GM12873 (cell line): ENCODE data around the gene SYT1.

Experiments used
- TF ChIP-seq, protein P1 (sequence below): IDR thresholded peaks from 2 replicates; pipeline ENCODE4 v1.5.1; 2012; ENCODE audit warnings: low read depth, mild to moderate bottlenecking, moderate library complexity, low read length, control low read depth; ENCODE audit not compliant: insufficient read depth; ENCODE audit errors: missing control alignments

SYT1 gene

DNA sequence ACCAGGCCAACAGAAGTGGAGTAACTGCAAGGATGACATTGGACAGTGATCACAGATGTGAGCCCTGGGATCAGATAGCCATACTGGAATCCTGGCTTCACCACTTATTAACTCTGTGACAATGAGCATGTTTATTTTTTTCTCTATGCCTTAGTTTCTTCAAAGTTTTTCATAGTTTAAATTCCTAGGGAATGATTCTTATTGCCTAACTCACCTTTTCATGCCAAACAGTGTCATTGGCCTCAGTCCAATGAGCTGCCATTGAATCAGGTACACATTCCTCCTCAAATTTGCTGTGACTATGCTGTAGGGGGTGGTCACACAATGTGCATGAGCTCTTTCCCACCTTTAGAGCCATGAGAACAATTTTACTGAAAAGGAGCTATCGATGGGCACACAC is 342.3 kb downstream of the SYT1 start:
- TF ChIP-seq, protein P1, sequence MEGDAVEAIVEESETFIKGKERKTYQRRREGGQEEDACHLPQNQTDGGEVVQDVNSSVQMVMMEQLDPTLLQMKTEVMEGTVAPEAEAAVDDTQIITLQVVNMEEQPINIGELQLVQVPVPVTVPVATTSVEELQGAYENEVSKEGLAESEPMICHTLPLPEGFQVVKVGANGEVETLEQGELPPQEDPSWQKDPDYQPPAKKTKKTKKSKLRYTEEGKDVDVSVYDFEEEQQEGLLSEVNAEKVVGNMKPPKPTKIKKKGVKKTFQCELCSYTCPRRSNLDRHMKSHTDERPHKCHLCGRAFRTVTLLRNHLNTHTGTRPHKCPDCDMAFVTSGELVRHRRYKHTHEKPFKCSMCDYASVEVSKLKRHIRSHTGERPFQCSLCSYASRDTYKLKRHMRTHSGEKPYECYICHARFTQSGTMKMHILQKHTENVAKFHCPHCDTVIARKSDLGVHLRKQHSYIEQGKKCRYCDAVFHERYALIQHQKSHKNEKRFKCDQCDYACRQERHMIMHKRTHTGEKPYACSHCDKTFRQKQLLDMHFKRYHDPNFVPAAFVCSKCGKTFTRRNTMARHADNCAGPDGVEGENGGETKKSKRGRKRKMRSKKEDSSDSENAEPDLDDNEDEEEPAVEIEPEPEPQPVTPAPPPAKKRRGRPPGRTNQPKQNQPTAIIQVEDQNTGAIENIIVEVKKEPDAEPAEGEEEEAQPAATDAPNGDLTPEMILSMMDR: no peak

DNA sequence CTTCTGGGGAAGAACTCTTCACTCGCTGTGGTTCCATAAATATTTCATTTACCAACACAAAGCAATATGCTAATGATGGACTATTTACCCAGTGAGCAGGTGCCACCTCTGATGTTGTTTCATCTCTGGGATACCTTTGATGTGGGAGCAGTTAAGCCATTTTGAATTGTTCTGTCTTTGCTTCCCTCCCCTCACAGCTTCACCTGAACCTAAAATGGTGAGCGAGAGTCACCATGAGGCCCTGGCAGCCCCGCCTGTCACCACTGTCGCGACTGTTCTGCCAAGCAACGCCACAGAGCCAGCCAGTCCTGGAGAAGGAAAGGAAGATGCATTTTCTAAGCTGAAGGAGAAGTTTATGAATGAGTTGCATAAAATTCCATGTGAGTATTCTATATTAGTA is 352.7 kb downstream of the SYT1 start:
- TF ChIP-seq, protein P1: no peak

DNA sequence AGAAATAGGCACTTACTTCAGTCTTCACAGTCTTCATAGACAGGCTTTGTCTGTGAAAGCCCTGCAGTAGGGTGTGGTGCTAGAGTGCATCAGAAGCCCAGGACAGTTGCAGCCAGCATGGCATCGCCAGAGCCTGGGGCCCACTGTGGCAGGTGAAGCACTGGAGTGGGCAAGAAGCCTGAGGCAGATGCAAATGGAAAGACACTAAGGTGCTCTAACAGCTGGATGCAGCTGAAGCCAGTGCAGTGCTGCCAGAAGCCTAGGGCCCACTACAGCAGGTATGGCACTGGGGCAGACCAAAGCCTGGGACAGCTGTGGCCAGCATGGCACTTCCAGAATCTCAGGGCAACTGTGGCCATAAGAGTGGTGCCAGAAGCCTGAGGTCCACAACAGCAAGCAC is 358.6 kb downstream of the SYT1 start:
- TF ChIP-seq, protein P1: no peak

DNA sequence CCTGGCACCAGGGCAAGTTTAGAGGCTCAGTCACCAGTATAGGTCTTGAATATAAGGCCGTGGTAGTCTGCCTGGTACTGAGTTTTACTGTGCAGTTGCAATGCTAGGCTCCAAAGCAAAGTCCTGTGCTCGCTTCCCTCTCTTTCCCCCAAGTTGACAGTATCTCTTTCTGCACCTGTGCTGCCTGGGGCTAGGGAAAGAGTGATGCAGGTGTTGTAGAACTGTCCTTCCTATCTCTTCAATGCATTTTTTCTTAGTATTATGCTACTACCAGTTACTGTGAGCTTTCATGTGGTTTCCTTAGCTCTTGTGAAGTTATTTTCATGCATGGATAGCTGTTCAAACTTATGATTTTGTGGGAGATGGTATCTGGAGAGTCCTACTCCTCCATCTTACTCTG is 359.2 kb downstream of the SYT1 start:
- TF ChIP-seq, protein P1: no peak

DNA sequence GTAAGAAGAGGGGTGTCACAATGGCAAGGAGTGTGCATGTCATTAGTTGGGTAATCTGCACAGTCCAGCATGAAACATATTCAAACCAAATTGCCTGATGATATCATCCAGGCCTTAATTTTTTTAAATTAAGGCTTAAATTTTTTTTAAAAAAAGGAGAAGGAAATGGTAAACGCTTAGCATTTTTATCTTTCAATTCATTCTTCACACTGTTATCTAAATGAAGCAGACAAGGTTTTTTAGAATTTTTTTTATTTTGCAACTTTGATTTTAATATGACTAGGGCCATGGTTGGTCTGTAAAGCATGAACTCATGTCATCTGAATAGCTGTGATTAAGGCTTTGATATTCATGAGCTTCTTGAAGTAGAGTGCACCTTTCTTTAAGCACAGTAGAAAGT is 362.5 kb downstream of the SYT1 start:
- TF ChIP-seq, protein P1: no peak

DNA sequence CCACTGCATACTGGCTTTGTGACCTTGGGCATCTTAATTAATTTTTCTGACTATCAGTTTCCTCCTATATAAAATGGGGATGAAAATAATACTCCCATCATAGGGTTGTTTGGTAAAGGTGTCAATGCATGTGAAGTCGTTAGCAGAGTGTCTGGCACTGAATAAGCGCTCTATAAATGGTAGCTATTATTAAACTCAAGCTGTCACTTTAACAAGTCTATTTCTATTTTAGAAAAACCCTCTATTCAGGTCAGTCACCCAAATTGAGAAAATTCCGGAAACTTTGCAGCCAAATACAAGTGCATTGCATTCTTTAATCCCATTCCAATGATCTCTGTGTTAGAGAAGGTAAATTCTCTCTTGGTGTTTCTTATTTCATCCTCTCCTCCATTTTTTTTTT is 363.1 kb downstream of the SYT1 start:
- TF ChIP-seq, protein P1: no peak

DNA sequence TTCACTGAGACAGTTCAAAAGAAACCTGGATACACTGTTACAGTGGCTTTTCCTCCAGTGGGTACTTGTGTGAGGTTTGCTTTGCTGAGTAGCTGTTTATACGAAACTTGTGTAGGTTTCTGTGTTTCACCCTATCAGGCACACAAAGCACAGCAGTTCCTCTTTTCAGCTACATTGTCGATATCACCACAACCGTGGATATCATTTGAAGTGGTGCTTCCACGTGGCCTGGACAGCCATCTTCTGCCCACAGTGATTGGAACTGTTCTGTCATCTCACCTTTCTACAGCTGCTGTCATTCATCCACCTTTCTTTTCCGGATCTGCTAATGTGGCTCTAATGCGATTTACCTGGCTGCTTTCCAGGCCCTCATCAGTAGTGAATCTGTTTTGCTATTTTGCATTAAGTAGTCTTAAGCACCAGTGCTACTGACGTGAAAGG is 368.8 kb downstream of the SYT1 start:
- TF ChIP-seq, protein P1: no peak
